NCI-H82 treated with DMSO at 0.1 percent for 48 hours (cell line): Measurements from ENCODE around the gene CNPY4.

Experiments
- DNase-seq: peaks from one replicate; lab custom pipeline; 2025; ENCODE audit not compliant: unreplicated experiment; lab: John Stamatoyannopoulos, UW

Gene CNPY4

DNA sequence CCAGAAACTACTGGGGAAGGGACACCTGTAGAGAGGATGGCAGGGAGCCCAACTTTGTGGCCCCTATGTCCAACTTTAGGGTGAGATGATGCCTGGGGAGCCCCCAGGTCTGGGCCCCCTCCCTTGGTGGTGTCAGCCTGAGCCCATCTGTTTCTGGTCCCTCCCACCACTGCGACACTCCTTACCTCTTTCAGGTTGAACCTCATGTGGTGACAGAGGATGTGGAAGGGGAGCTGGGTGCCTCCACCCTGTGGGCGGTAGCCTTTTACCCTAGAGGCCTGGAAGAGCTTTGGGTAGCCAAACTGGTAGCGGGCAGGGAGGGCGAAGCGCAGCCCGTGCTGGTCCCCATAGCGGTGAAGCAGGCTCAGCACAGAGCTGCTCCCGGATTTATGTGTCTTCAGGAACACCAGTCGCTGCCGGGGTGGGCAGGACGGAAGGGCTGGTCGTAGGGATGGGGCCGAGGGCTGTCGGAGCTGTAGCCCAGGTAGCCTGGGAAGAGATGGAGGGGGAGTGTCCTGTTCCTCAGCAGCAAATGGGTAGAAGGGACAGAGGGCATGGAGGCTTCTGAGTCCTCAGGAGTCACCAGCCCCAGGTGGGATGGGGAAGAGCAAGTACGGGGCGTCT, 47.0 kb downstream of the CNPY4 start:
- DNase-seq, result no peak

- DNase-seq, result no peak
Measured at GRCh38 chr7:100166970-100167911, 47.8 kb downstream of the CNPY4 start.

DNA sequence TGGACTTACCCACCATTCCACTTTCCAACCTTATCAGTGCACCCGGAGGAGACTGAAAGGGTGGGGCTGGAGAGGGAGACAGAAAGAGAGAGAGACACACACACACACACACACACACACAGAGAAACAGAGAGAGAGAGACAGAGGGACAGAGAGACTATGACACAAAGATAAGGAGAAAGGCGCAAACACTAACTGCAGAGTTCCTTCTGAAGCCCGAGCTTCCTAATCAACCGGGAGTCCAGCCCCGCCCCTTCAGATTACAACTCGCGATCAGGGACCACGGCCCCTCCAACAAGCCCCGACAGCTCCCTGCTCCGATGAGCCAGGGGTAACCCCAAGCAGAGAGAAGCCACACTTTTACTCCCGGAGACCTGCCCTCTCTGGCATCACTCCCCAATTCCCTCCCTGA, 48.5 kb downstream of the CNPY4 start:
- no peak for DNase-seq

- DNase-seq, result no peak
Measured at GRCh38 chr7:100169147-100169850, 49.9 kb downstream of the CNPY4 start.

GRCh38 chr7:100170101-100170897, 50.9 kb downstream of the CNPY4 start:
- DNase-seq, result no peak

DNA sequence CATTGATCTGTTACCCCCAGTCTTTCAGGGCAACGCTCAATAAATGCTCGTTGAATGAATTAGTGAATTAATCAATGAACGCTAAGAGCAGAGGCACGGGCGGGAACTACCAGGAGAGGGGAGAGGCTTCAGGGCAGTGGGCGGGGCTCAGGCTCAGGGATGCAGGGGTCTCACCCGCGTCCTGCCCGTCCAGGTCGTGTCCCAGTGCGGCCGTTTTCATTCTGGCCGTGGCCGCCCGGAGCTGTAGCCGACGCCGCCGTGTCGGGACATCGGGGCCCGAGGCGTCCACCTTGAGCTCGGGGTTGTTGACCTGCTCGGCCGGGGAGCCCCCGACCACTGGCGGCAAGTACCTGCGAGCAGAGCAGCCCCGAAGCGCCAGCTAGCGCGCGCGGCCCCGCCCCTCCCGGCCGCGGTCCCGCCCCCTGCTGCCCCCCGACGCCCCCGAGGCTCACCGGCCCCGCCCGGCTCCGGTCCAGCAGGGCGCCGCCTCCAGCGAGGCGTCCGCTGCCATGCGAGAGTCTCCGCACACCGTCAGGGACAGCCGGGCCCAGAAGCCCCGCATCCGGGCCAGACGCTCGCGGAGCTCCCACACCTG, 51.8 kb downstream of the CNPY4 start:
- DNase-seq, result no peak

DNA sequence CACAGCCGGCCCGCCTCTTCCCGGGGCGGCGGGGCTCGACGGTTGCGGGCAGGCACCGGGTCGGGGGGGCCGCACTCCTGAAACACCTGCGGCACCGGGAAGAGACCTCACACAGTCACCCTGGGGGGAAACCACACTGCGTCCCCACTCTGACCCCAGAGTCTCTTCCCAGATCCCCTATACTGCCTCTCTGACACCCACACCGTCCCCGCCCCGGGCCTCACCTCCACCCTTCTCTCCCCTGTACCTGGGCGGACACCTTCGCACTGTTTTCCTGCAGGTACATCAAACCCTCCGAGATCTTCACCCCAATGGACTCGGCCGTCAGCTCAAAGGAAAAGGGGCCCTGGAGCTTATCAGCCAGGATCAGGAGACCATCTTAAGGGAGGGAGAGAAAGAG, 52.4 kb downstream of the CNPY4 start:
- DNase-seq, result no peak

- DNase-seq, result no peak
Measured at GRCh38 chr7:100173806-100174495, 54.5 kb downstream of the CNPY4 start.

GRCh38 chr7:100174582-100174981, 55.1 kb downstream of the CNPY4 start:
- DNase-seq, result no peak
